OCI-LY1 (cell line): Measurements from ENCODE around the gene CDK11B.

ENCODE experiments used
- H2AFZ ChIP-seq: fragments of 200-600 bp; sonication (generic), shearing (Covaris generic); 2 replicates; pipeline ENCODE4 v1.6.0; 2014; ENCODE audit warnings: antibody characterized with exemption, mild to moderate bottlenecking, low read length
- H3F3A ChIP-seq: fragments of 200-600 bp; sonication (generic), shearing (Covaris generic); 2 replicates; pipeline ENCODE4 v1.6.0; 2014; ENCODE audit warnings: mild to moderate bottlenecking, antibody characterized with exemption, low read length, moderate library complexity; ENCODE audit not compliant: insufficient read depth
- H3K27ac ChIP-seq: fragments of 200-600 bp; sonication (generic); 2 replicates; pipeline ENCODE4 v1.5.1; 2014; ENCODE audit warnings: low read length, mixed run types, mild to moderate bottlenecking, low read depth; ENCODE audit not compliant: poor library complexity, severe bottlenecking
- H3K27me3 ChIP-seq: fragments of 200-600 bp; sonication (generic); 2 replicates; pipeline ENCODE4 v1.6.0; 2014; ENCODE audit warnings: antibody characterized with exemption, mild to moderate bottlenecking, low read length, moderate library complexity; ENCODE audit not compliant: insufficient read depth
- H3K36me3 ChIP-seq: fragments of 200-600 bp; sonication (generic); 2 replicates; pipeline ENCODE4 v1.6.1; 2014; ENCODE audit warnings: mild to moderate bottlenecking, antibody characterized with exemption, low read length, moderate library complexity, mixed read lengths; ENCODE audit not compliant: insufficient read depth
- H3K4me1 ChIP-seq: fragments of 200-600 bp; sonication (generic); 2 replicates; pipeline ENCODE4 v1.5.1; 2014; ENCODE audit warnings: mild to moderate bottlenecking, low read length, moderate library complexity; ENCODE audit not compliant: insufficient read depth, severe bottlenecking
- H3K4me2 ChIP-seq: fragments of 200-600 bp; sonication (generic), shearing (Covaris generic); 2 replicates; pipeline ENCODE4 v1.6.1; 2014; ENCODE audit warnings: low read length
- H3K4me3 ChIP-seq: fragments of 200-600 bp; sonication (generic); 2 replicates; pipeline ENCODE4 v1.5.1; 2014; ENCODE audit warnings: low read length, low read depth, mild to moderate bottlenecking, mixed read lengths; ENCODE audit not compliant: poor library complexity, severe bottlenecking
- H3K79me2 ChIP-seq: fragments of 200-600 bp; shearing (Covaris generic); 2 replicates; pipeline ENCODE4 v1.6.1; 2016; ENCODE audit warnings: mixed run types, low read length, mixed read lengths; ENCODE audit not compliant: insufficient read depth
- H3K9ac ChIP-seq: fragments of 200-600 bp; sonication (generic), shearing (Covaris generic); 2 replicates; pipeline ENCODE4 v1.6.1; 2014; ENCODE audit warnings: mild to moderate bottlenecking, low read length, mixed read lengths
- H3K9me2 ChIP-seq: fragments of 200-600 bp; sonication (generic), shearing (Covaris generic); 2 replicates; pipeline ENCODE4 v1.6.1; 2014; ENCODE audit warnings: low read depth, mild to moderate bottlenecking, low read length, mixed read lengths
- H3K9me3 ChIP-seq: fragments of 200-600 bp; shearing (Covaris generic); 2 replicates; pipeline ENCODE4 v1.6.1; 2014; ENCODE audit warnings: low read length, mixed read lengths
- H4K20me1 ChIP-seq: fragments of 200-600 bp; sonication (generic), shearing (Covaris generic); 2 replicates; pipeline ENCODE4 v1.6.0; 2016; ENCODE audit warnings: mild to moderate bottlenecking, low read length; ENCODE audit not compliant: insufficient read depth
- EZH2 ChIP-seq: fragments of 200-600 bp; sonication (generic), shearing (Covaris generic); IDR thresholded peaks from 2 replicates; pipeline ENCODE4 v1.8.0; 2017; ENCODE audit warnings: borderline replicate concordance, mixed run types, mild to moderate bottlenecking, antibody characterized with exemption, low read length, moderate library complexity, mixed read lengths
- TF ChIP-seq, protein P1 (sequence below): fragments of 200-600 bp; sonication (generic), shearing (Covaris generic); IDR thresholded peaks from 2 replicates; pipeline ENCODE4 v1.5.1; 2017; ENCODE audit warnings: mild to moderate bottlenecking, antibody characterized with exemption, low read length, moderate library complexity, mixed read lengths

Gene CDK11B

DNA sequence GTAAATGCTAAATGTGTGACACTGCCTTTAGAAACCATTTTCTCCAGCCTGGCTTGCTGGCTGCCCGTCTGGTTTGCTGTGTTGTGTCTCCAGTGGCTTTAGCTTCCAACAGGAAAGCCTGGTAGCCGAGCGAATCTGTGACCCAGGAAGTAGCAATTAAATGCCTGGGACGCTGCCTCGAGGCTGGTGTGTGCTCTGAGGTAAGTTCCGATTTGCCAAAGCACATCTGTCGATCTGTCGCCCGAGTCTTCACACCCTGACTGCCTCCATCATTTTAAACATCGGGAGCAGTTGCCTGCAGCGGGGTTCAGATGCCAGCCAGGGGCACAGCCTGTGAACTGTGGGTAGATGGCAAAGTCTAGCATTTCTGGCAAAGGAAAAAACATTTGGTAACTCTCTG is 41.3 kb downstream of the CDK11B start:
- H3K36me3 ChIP-seq = no peaks in the 10 kb centered on the region; the same call in 1 of the 2 replicates
- H3K9me2 ChIP-seq = no peaks in the 10 kb centered on the region
- H4K20me1 ChIP-seq = no peaks in the 10 kb centered on the region
- no peak overlapping the region for H3K4me2 ChIP-seq
- no peak overlapping the region for H3K27ac ChIP-seq
- H3K4me3 ChIP-seq = no peak overlapping the region
- no peaks in the 10 kb centered on the region for H3F3A ChIP-seq
- no peaks in the 10 kb centered on the region for H3K79me2 ChIP-seq
- no peak overlapping the region for H3K9ac ChIP-seq
- H3K9me3 ChIP-seq = no peaks in the 10 kb centered on the region
- H3K4me1 ChIP-seq = peaks cover 25% of the 10 kb centered on the region
- TF ChIP-seq EZH2 = no peak
- TF ChIP-seq, protein P1, sequence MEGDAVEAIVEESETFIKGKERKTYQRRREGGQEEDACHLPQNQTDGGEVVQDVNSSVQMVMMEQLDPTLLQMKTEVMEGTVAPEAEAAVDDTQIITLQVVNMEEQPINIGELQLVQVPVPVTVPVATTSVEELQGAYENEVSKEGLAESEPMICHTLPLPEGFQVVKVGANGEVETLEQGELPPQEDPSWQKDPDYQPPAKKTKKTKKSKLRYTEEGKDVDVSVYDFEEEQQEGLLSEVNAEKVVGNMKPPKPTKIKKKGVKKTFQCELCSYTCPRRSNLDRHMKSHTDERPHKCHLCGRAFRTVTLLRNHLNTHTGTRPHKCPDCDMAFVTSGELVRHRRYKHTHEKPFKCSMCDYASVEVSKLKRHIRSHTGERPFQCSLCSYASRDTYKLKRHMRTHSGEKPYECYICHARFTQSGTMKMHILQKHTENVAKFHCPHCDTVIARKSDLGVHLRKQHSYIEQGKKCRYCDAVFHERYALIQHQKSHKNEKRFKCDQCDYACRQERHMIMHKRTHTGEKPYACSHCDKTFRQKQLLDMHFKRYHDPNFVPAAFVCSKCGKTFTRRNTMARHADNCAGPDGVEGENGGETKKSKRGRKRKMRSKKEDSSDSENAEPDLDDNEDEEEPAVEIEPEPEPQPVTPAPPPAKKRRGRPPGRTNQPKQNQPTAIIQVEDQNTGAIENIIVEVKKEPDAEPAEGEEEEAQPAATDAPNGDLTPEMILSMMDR = no peak
- no peak overlapping the region for H2AFZ ChIP-seq
- no peaks in the 10 kb centered on the region; the same call in 1 of the 2 replicates for H3K27me3 ChIP-seq

DNA sequence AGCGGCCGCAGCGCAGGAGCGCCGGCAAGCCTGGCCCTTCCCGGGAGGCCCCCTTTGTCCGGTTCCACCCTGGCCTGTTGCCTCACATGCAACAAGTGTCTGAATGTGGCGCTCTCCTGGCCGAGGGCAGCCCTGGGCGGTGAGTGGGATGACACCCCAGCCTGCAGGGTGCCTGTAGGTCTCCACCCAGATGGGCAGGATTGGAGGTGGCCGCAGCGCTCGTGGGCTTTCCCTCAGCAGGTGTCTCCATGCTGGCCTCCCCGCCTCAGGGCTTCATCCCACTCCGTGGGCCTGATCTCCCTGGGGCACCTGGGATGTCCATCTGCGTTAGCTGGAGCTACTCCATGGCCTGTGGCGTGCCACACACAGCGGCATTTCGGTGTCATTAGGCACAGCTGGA is 42.0 kb downstream of the CDK11B start:
- Histone ChIP-seq H4K20me1 (no peaks in the 10 kb centered on the region), H3K4me3 (peak overlapping the region; percentile 89), H3K4me1 (peaks cover 25% of the 10 kb centered on the region), H3K27me3 (no peaks in the 10 kb centered on the region; the same call in 1 of the 2 replicates), H2AFZ (no peak overlapping the region), H3K9ac (peak overlapping the region; percentile 98), H3K4me2 (peak overlapping the region; percentile 66), H3F3A (no peaks in the 10 kb centered on the region), H3K36me3 (no peaks in the 10 kb centered on the region; the same call in 1 of the 2 replicates), H3K79me2 (no peaks in the 10 kb centered on the region), H3K27ac (no peak overlapping the region), H3K9me3 (no peaks in the 10 kb centered on the region), H3K9me2 (no peaks in the 10 kb centered on the region)
- TF ChIP-seq, protein P1 = no peak
- no peak for TF ChIP-seq EZH2

DNA sequence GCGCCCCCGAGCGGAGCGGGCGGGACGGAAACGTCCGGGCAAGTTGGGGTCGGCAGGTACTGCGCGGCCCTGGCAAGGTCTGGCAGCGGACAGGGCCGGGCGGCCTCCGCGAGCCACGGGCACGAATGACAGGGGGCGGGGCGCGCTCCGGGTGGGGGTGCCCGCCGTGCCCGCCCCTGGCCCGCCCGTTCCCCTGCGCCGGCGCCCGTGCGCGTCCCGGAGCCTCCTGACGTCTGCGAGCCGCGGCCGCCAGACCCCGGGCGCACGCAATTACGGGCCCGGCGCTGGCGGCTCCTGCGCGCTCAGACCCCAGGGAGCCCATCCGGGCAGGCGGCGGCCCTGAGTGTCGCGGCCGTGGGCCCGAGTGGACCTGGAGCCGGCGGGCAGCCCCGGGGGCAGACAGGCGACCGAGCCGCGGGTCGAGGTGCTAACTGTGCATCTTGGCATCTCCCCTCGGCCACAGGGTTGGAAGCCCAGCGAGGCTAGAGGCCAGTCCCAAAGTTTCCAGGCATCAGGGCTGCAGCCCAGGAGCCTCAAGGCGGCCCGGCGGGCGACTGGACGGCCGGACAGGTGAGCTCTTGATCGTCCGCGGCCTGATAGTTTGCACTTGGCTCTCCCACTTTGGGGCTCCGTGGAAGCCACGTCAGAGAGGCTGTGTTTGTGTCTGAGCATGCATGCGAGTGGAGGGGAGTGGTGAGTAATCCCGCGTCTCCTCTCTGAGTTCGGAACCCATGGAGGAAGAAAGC is 42.6 kb downstream of the CDK11B start:
- H3K27me3 ChIP-seq = no peaks in the 10 kb centered on the region; the same call in 1 of the 2 replicates
- no peaks in the 10 kb centered on the region for H4K20me1 ChIP-seq
- peak overlapping the region; percentile 66 for H3K4me2 ChIP-seq
- peaks cover 25% of the 10 kb centered on the region for H3K4me1 ChIP-seq
- H3K79me2 ChIP-seq = no peaks in the 10 kb centered on the region
- H3K9me2 ChIP-seq = no peaks in the 10 kb centered on the region
- no peaks in the 10 kb centered on the region for H3K9me3 ChIP-seq
- peak overlapping the region; percentile 98 for H3K9ac ChIP-seq
- TF ChIP-seq, protein P1 = no peak
- H3F3A ChIP-seq = no peaks in the 10 kb centered on the region
- H3K27ac ChIP-seq = no peak overlapping the region
- H3K36me3 ChIP-seq = no peaks in the 10 kb centered on the region; the same call in 1 of the 2 replicates
- H3K4me3 ChIP-seq = peak overlapping the region; percentile 89
- no peak overlapping the region for H2AFZ ChIP-seq
